Measurements from ENCODE around the gene HDAC8.

- TF ChIP-seq CTCF (IDR thresholded peaks at IDR 0.05) = no peak
- no peak for TF ChIP-seq EP300 (IDR thresholded peaks at IDR 0.05)
- TF ChIP-seq POLR2AphosphoS5 (IDR thresholded peaks at IDR 0.05) = no peak
Measured at GRCh38 chrX:72367516-72367915, 205.1 kb downstream of the HDAC8 start.

Data from suprapubic skin (tissue), 4 donors.